PFSK-1 (cell line): ENCODE data around the gene COL9A3.

Source experiments
- FOXP2 ChIP-seq: optimal IDR thresholded peaks from 2 replicates; pipeline ENCODE3; 2011; ENCODE audit warnings: borderline replicate concordance, control low read depth, inconsistent platforms; ENCODE audit not compliant: insufficient read depth; ENCODE audit errors: extremely low read length, extremely low read depth
- POLR2AphosphoS5 ChIP-seq: IDR thresholded peaks from 2 replicates; pipeline ENCODE4 v1.6.1; 2012; ENCODE audit warnings: low read depth, mild to moderate bottlenecking, control low read depth, low read length, moderate library complexity
- REST ChIP-seq, 2 experiments: IDR thresholded peaks; 2 replicates each; pipeline versions ENCODE4 v1.6.1 to v1.8.0; 2011 to 2012; ENCODE audit warnings: low read depth in 2 of 2, low read length in 2 of 2, control low read depth in 1 of 2, inconsistent platforms in 1 of 2, mild to moderate bottlenecking in 1 of 2, moderate library complexity in 1 of 2; ENCODE audit not compliant: insufficient read depth in 1 of 2
- SIN3A ChIP-seq: IDR thresholded peaks from 2 replicates; pipeline ENCODE4 v1.6.1; 2012; ENCODE audit warnings: mild to moderate bottlenecking, low read length, moderate library complexity, borderline replicate concordance; ENCODE audit not compliant: insufficient read depth
- TAF1 ChIP-seq: IDR thresholded peaks from 2 replicates; pipeline ENCODE4 v1.6.1; 2012; ENCODE audit warnings: low read length, control low read depth, borderline replicate concordance; ENCODE audit not compliant: insufficient read depth

- no peak for TF ChIP-seq TAF1
- no peak for TF ChIP-seq REST (IDR thresholded peaks at IDR 0.05; ENCODE audit: insufficient read depth in 1 of 2, low read depth in 2 of 2, low read length in 2 of 2)
- no peak for TF ChIP-seq POLR2AphosphoS5
- no peak for TF ChIP-seq SIN3A
- TF ChIP-seq FOXP2, result no peak
These were observed 11.2 kb downstream of the COL9A3 start for GRCh38 chr20:62828051-62828450.
